HEK293T (cell line): ENCODE results near the gene ONECUT2.

Source experiments
- CTCF ChIA-PET: fragments of 350-600 bp; formaldehyde crosslinking; extraction: SDS; loops from one replicate; lab custom pipeline; 2021; ENCODE audit warnings: antibody characterized with exemption, inconsistent platforms; lab: Yijun Ruan, JAX
- POLR2A ChIA-PET: fragments of 350-600 bp; formaldehyde crosslinking; extraction: SDS; loops from one replicate; lab custom pipeline; 2020; ENCODE audit warnings: antibody characterized with exemption, inconsistent platforms; lab: Yijun Ruan, JAX
- DNase-seq: peaks from one replicate; pipeline ENCODE4 v3.0.0; 2012; ENCODE audit warnings: mixed read lengths; ENCODE audit errors: extremely low spot score
- ARNT ChIP-seq: fragments of 450-650 bp; IDR thresholded peaks from 2 replicates; pipeline ENCODE4 v1.6.1; 2017; ENCODE audit warnings: mild to moderate bottlenecking
- BHLHE40 ChIP-seq: fragments of 450-650 bp; IDR thresholded peaks from 2 replicates; pipeline ENCODE4 v1.6.1; 2016; ENCODE audit warnings: mild to moderate bottlenecking, moderate library complexity, borderline replicate concordance
- CTBP1 ChIP-seq: fragments of 450-650 bp; IDR thresholded peaks from 2 replicates; pipeline ENCODE4 v1.6.1; 2016; ENCODE audit warnings: borderline replicate concordance
- ELF4 ChIP-seq: fragments of 450-650 bp; IDR thresholded peaks from 2 replicates; pipeline ENCODE4 v1.6.1; 2017; ENCODE audit warnings: antibody characterized with exemption
- FOXA1 ChIP-seq: fragments of 450-650 bp; IDR thresholded peaks from 2 replicates; pipeline ENCODE4 v1.6.1; 2016; ENCODE audit warnings: mild to moderate bottlenecking
- FOXK2 ChIP-seq: fragments of 450-650 bp; IDR thresholded peaks from 2 replicates; pipeline ENCODE4 v1.6.1; 2016; ENCODE audit warnings: mild to moderate bottlenecking
- FOXM1 ChIP-seq: fragments of 450-650 bp; IDR thresholded peaks from 2 replicates; pipeline ENCODE4 v1.6.1; 2017; ENCODE audit warnings: mild to moderate bottlenecking, borderline replicate concordance
- HDGF ChIP-seq: fragments of 450-650 bp; IDR thresholded peaks from 2 replicates; pipeline ENCODE4 v1.6.1; 2017; ENCODE audit warnings: antibody characterized with exemption, borderline replicate concordance
- L3MBTL2 ChIP-seq: fragments of 450-650 bp; conservative IDR thresholded peaks from 2 replicates; pipeline ENCODE4 v1.6.1; 2016; ENCODE audit warnings: mild to moderate bottlenecking
- LEF1 ChIP-seq: fragments of 450-650 bp; IDR thresholded peaks from 2 replicates; pipeline ENCODE4 v1.6.1; 2017; ENCODE audit warnings: mild to moderate bottlenecking, borderline replicate concordance
- NFRKB ChIP-seq: fragments of 450-650 bp; IDR thresholded peaks from 2 replicates; pipeline ENCODE4 v1.6.1; 2016; ENCODE audit warnings: mild to moderate bottlenecking, moderate library complexity
- SP1 ChIP-seq: fragments of 450-650 bp; IDR thresholded peaks from 2 replicates; pipeline ENCODE4 v1.6.1; 2017
- SUZ12 ChIP-seq: fragments of 450-650 bp; IDR thresholded peaks from 2 replicates; pipeline ENCODE4 v1.6.1; 2016; ENCODE audit warnings: mild to moderate bottlenecking
- TARDBP ChIP-seq: fragments of 450-650 bp; IDR thresholded peaks from 2 replicates; pipeline ENCODE4 v1.6.1; 2016
- ZNF384 ChIP-seq: fragments of 450-650 bp; IDR thresholded peaks from 2 replicates; pipeline ENCODE4 v1.6.1; 2016
- TF ChIP-seq, protein P1 (sequence below): fragments of 450-650 bp; IDR thresholded peaks from 2 replicates; pipeline ENCODE4 v1.6.1; 2016

ONECUT2 gene

DNA sequence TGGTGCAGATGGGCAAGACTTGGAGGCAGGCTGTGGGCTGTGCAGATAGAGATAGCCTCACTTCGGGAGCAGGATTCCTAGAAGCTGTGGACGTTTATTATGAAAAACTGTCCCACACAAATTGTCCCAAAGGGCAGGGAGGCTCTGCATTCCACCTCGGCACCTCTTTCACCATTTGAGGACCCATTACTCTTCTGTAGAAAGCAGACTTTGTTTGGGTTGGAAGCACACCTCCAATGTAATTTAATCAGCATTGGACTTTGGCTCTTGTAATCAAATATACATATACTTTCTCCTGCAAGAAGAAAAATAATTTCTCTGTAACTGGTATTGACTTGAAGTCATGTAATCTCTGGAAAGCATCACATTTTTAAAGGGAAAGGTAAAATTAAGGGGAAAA is 8.5 kb downstream of the ONECUT2 start:
- TF ChIP-seq TARDBP = no peak
- no peak for TF ChIP-seq NFRKB
- TF ChIP-seq BHLHE40 = no peak
- TF ChIP-seq FOXA1 = no peak
- no peak for TF ChIP-seq LEF1
- no peak for TF ChIP-seq ARNT
- no peak for TF ChIP-seq FOXM1
- no peak for TF ChIP-seq SUZ12
- TF ChIP-seq, protein P1, sequence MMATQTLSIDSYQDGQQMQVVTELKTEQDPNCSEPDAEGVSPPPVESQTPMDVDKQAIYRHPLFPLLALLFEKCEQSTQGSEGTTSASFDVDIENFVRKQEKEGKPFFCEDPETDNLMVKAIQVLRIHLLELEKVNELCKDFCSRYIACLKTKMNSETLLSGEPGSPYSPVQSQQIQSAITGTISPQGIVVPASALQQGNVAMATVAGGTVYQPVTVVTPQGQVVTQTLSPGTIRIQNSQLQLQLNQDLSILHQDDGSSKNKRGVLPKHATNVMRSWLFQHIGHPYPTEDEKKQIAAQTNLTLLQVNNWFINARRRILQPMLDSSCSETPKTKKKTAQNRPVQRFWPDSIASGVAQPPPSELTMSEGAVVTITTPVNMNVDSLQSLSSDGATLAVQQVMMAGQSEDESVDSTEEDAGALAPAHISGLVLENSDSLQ = no peak
- TF ChIP-seq HDGF = no peak
- no peak for TF ChIP-seq ELF4
- no peak for TF ChIP-seq SP1
- TF ChIP-seq ZNF384 = no peak
- DNase-seq = no peak
- ChIA-PET POLR2A (no interaction called here), CTCF (no interaction called here)

GRCh38 chr18:57444301-57444759 is 9.2 kb downstream of the ONECUT2 start:
- TF ChIP-seq ARNT (no peak), FOXA1 (no peak), TARDBP (no peak), FOXM1 (no peak), FOXK2 (no peak), CTBP1 (no peak), L3MBTL2 (no peak), LEF1 (no peak), HDGF (no peak), NFRKB (no peak), ELF4 (no peak), SUZ12 (no peak), SP1 (no peak), BHLHE40 (no peak), ZNF384 (no peak)
- TF ChIP-seq, protein P1 = no peak
- no peak for DNase-seq
- ChIA-PET CTCF (no interaction called here), POLR2A (no interaction called here)

- ChIA-PET CTCF (interaction anchor here (0.6 to 1.1 kb wide), 3 partner anchors 12 to 1956 kb away, joined by 3 to 4 read pairs (median 3); no protein-coding TSS in a partner anchor), POLR2A (interaction anchor here (0.6 to 0.7 kb wide), 2 partner anchors 109 to 234 kb away, joined by 3 read pairs; no protein-coding TSS in a partner anchor)
- no peak for DNase-seq
- TF ChIP-seq FOXM1 (no peak), CTBP1 (no peak), SP1 (no peak), HDGF (no peak), ZNF384 (no peak), ELF4 (no peak), TARDBP (no peak), LEF1 (no peak), FOXA1 (no peak), FOXK2 (no peak), NFRKB (no peak), ARNT (no peak), BHLHE40 (no peak)
- TF ChIP-seq, protein P1 = no peak
These were observed 10.5 kb downstream of the ONECUT2 start for GRCh38 chr18:57445488-57446319.

GRCh38 chr18:57446322-57446721 is 11.1 kb downstream of the ONECUT2 start:
- DNase-seq = no peak

GRCh38 chr18:57447154-57447621 is 12.0 kb downstream of the ONECUT2 start:
- POLR2A ChIA-PET = no interaction called here
- DNase-seq = no peak

More at GRCh38 chr18:57446322-57446721, 11.1 kb downstream of the ONECUT2 start:
- TF ChIP-seq SP1 (no peak), NFRKB (no peak), FOXK2 (no peak), SUZ12 (no peak), LEF1 (no peak), ZNF384 (no peak), ARNT (no peak), L3MBTL2 (no peak), BHLHE40 (no peak), ELF4 (no peak), FOXA1 (no peak), FOXM1 (no peak), HDGF (no peak), CTBP1 (no peak)
- POLR2A ChIA-PET = interaction anchor here (0.6 kb wide), 1 partner anchor 110 kb away, joined by 3 read pairs; no protein-coding TSS in a partner anchor
- CTCF ChIA-PET = interaction anchor here (0.6 kb wide), 1 partner anchor 559 kb away, joined by 3 read pairs; no protein-coding TSS in a partner anchor

More at GRCh38 chr18:57447154-57447621, 12.0 kb downstream of the ONECUT2 start:
- CTCF ChIA-PET = no interaction called here
- TF ChIP-seq L3MBTL2 (no peak), SP1 (no peak), LEF1 (no peak), TARDBP (no peak), FOXK2 (no peak), SUZ12 (no peak), CTBP1 (no peak), FOXA1 (no peak)
